GM12874 (cell line): Measurements from ENCODE around the gene TFAP2D.

Source experiments
- TF ChIP-seq, protein P1 (sequence below): IDR thresholded peaks from 2 replicates; pipeline ENCODE4 v1.5.1; 2011; ENCODE audit warnings: low read depth, mild to moderate bottlenecking, control low read depth, low read length, moderate library complexity; ENCODE audit not compliant: insufficient read depth

TFAP2D gene

DNA sequence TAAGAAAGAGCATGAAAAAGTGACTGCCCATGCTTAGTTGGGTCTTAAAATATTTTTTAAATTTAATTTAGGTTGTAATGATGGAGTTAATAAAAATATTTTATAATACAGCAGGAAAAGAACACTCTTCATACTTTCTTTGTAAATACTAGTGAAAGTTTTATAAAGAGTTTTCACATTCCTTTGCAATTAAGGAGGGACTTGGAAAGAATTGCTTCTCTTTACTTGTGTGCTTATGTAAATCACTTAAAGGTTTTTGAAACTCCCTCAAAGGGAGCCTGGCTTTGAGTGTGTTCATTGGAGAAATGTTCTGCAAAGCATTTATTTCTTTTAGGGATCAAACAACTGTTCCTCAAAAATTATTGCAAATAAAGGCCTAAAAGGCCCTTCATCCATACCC is 93.7 kb downstream of the TFAP2D start:
- TF ChIP-seq, protein P1, sequence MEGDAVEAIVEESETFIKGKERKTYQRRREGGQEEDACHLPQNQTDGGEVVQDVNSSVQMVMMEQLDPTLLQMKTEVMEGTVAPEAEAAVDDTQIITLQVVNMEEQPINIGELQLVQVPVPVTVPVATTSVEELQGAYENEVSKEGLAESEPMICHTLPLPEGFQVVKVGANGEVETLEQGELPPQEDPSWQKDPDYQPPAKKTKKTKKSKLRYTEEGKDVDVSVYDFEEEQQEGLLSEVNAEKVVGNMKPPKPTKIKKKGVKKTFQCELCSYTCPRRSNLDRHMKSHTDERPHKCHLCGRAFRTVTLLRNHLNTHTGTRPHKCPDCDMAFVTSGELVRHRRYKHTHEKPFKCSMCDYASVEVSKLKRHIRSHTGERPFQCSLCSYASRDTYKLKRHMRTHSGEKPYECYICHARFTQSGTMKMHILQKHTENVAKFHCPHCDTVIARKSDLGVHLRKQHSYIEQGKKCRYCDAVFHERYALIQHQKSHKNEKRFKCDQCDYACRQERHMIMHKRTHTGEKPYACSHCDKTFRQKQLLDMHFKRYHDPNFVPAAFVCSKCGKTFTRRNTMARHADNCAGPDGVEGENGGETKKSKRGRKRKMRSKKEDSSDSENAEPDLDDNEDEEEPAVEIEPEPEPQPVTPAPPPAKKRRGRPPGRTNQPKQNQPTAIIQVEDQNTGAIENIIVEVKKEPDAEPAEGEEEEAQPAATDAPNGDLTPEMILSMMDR, result no peak

DNA sequence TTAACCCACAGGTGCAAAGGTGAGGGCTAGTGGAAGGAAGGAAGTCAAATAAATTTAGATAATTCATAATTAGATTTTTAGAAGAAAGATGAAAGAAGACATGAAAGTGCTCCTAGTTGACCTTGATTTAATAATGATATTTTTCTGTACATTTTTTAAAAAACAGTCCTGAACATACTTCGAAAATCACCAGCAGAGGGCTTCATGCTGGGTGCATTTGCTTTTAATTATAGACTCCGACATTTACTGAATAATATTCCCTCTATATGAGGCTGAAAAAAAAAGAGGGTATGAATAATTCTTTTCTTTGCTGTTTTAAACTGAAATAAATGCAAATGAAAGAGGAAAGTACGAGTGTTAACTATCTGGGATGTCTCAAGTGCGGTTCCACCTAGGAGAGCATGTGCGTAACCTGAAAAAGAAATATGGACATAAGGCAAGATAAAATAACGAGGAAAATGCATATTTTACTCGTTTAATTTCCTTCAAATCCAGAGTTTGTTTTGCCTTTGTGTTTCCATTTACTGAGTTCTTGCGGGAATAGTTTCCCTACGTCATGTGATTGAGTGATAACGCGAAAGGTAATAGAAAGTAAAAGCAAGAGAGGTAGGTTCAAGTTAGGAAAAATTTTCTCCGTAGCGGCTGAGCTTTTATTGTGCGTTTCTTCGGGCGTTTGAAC is 102.2 kb downstream of the TFAP2D start:
- TF ChIP-seq, protein P1, result peak; percentile 17; the same call in 1 of the 2 replicates

DNA sequence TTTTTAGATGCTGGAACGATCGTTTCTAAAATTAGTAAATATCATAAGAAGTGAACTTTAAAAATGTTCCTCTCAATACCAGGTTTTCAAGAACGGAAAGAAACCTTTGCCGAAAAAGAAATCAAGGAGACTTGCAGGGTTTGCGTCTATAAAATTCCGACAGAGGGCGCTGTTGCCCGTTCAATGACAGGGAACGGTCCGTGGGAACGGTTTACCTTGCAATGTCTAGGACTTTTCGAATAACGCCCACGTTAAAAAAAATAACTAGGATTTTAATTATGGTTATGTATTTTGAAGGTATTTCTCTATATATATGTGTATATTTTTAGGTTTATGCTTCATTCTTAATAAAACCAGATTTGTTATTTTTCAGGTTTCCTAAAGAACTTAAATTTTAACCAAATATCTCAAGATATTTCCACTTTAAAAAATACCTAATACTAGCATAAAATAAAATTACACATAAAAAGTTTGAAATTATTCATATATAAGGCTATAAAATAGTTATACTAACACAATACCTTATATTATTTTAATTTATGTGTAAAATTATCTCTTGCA is 102.9 kb downstream of the TFAP2D start:
- TF ChIP-seq, protein P1, result peak; percentile 52

- TF ChIP-seq, protein P1, result no peak
Measured at GRCh38 chr6:50816947-50817645, 103.8 kb downstream of the TFAP2D start.

DNA sequence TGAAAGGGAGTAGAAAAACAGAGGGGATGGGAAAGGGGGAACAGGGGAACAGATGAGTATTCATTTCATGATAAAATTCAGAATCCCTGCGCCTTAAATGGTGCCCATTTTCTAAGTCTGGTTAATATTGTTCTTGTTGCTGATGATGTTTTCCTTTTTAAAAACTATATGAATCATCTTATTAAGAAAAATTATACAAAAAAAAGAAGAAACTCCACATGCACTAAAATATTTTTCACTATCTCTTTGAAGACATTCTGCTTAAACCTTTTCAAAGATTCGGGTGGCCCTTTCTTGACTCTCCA is 104.3 kb downstream of the TFAP2D start:
- TF ChIP-seq, protein P1, result no peak

GRCh38 chr6:50818020-50818419 is 104.7 kb downstream of the TFAP2D start:
- TF ChIP-seq, protein P1, result no peak

GRCh38 chr6:50818673-50819072 is 105.3 kb downstream of the TFAP2D start, which contains the start of gene TFAP2B:
Gene TFAP2B, plus strand, starts transcription at chr6:50818871. Its CDS starts 21 bp downstream, at chr6:50818892.
- TF ChIP-seq, protein P1, result no peak
